ENCODE results near the gene SPI1.

Gene SPI1

GRCh38 chr11:47329987-47330931 is 48.1 kb downstream of the SPI1 start:
- peak; percentile 13; the same call in 2 of the 3 replicates for ATAC-seq
- no peak for TF ChIP-seq ZFP3 (CRISPR knock-in tag; IDR thresholded peaks at IDR 0.05)
- no peak for TF ChIP-seq PATZ1 (CRISPR knock-in tag; IDR thresholded peaks at IDR 0.05; ENCODE audit: borderline replicate concordance)
- TF ChIP-seq SNAI2 (CRISPR knock-in tag; IDR thresholded peaks at IDR 0.05): no peak
- TF ChIP-seq RARB (CRISPR knock-in tag; IDR thresholded peaks at IDR 0.05): no peak
- TF ChIP-seq BACH2 (CRISPR knock-in tag; IDR thresholded peaks at IDR 0.05; ENCODE audit: borderline replicate concordance): no peak
- TF ChIP-seq TCF4 (CRISPR knock-in tag; IDR thresholded peaks at IDR 0.05; ENCODE audit: borderline replicate concordance): no peak
- no peak for TF ChIP-seq ZC3H10 (CRISPR knock-in tag; IDR thresholded peaks at IDR 0.05)
- no peak for TF ChIP-seq ZNF565 (CRISPR knock-in tag; conservative IDR thresholded peaks at IDR 0.05; ENCODE audit: low read depth)
- TF ChIP-seq OSR1 (CRISPR knock-in tag; IDR thresholded peaks at IDR 0.05): no peak
- TF ChIP-seq GLIS3 (CRISPR knock-in tag; IDR thresholded peaks at IDR 0.05): no peak
- TF ChIP-seq ISL1 (CRISPR knock-in tag; IDR thresholded peaks at IDR 0.05): no peak
- no peak for TF ChIP-seq TSHZ2 (CRISPR knock-in tag; IDR thresholded peaks at IDR 0.05)
- TF ChIP-seq CSDC2 (CRISPR knock-in tag; IDR thresholded peaks at IDR 0.05): no peak

GRCh38 chr11:47329431-47329986 is 48.8 kb downstream of the SPI1 start:
- no peak for ATAC-seq

GRCh38 chr11:47328449-47329390 is 49.6 kb downstream of the SPI1 start:
- ATAC-seq: no peak
- TF ChIP-seq ZFP3 (CRISPR knock-in tag; IDR thresholded peaks at IDR 0.05): no peak
- no peak for TF ChIP-seq ESRRG (CRISPR knock-in tag; IDR thresholded peaks at IDR 0.05)
- no peak for TF ChIP-seq TCF4 (CRISPR knock-in tag; IDR thresholded peaks at IDR 0.05; ENCODE audit: borderline replicate concordance)
- no peak for TF ChIP-seq POU6F1 (CRISPR knock-in tag; IDR thresholded peaks at IDR 0.05; ENCODE audit: borderline replicate concordance, low read depth)
- no peak for TF ChIP-seq PATZ1 (CRISPR knock-in tag; IDR thresholded peaks at IDR 0.05; ENCODE audit: borderline replicate concordance)
- TF ChIP-seq TOX (CRISPR knock-in tag; IDR thresholded peaks at IDR 0.05; ENCODE audit: borderline replicate concordance): no peak
- TF ChIP-seq RARB (CRISPR knock-in tag; IDR thresholded peaks at IDR 0.05): no peak
- no peak for TF ChIP-seq ARNTL (CRISPR knock-in tag; IDR thresholded peaks at IDR 0.05; ENCODE audit: borderline replicate concordance, low read depth)

More at GRCh38 chr11:47329431-47329986, 48.8 kb downstream of the SPI1 start:
- TF ChIP-seq TCF4 (CRISPR knock-in tag; IDR thresholded peaks at IDR 0.05; ENCODE audit: borderline replicate concordance): no peak
- no peak for TF ChIP-seq TOX (CRISPR knock-in tag; IDR thresholded peaks at IDR 0.05; ENCODE audit: borderline replicate concordance)
- TF ChIP-seq ESRRG (CRISPR knock-in tag; IDR thresholded peaks at IDR 0.05): no peak

All from SK-N-SH treated with all-trans-retinoic acid at 6 μM for 48 hours (cell line).